Mesodermal cell (in vitro differentiated cells): ENCODE measurements around the gene IFT22. TPM values are rescaled to one million over a fixed set of nuclear protein-coding genes. Genes with fewer than 3 reads are reported as not detected.
A peak's percentile ranks its signal among the peaks of the same experiment; 100 is the strongest.

ENCODE experiments used
- H3K27ac ChIP-seq: 2 replicates; pipeline ENCODE4 v1.7.0; 2013; ENCODE audit warnings: mild to moderate bottlenecking, low read depth, low read length, moderate library complexity; ENCODE audit not compliant: severe bottlenecking
- H3K36me3 ChIP-seq: 2 replicates; pipeline ENCODE4 v1.7.1; 2013; ENCODE audit warnings: mild to moderate bottlenecking, low read length, moderate library complexity; ENCODE audit not compliant: control insufficient read depth, insufficient read depth
- H3K4me1 ChIP-seq: one replicate; pipeline ENCODE4 v1.7.1; 2013; ENCODE audit warnings: mild to moderate bottlenecking, low read length; ENCODE audit not compliant: insufficient read depth, control insufficient read depth, poor library complexity, severe bottlenecking
- H3K4me3 ChIP-seq: 2 replicates; pipeline ENCODE4 v1.7.0; 2013; ENCODE audit warnings: low read length, control low read depth, mild to moderate bottlenecking; ENCODE audit not compliant: insufficient read depth, poor library complexity, severe bottlenecking; ENCODE audit errors: extremely low read depth
- H3K9me3 ChIP-seq: 2 replicates; pipeline ENCODE4 v1.7.1; 2013; ENCODE audit warnings: mild to moderate bottlenecking, low read length, moderate library complexity; ENCODE audit not compliant: control insufficient read depth
- WGBS, 2 experiments: methylation state at CpG; one replicate each; pipeline ENCODE4 v1.1.5; 2013; ENCODE audit warnings: missing lambda C conversion rate in 2 of 2; ENCODE audit not compliant: insufficient coverage in 2 of 2; 5-methylcytosine and 5-hydroxymethylcytosine counted together
- polyA plus RNA-seq, 2 experiments: library from polyadenylated mRNA; stranded (reverse); fragments of 50-300 nt; gene quantifications; one replicate each; pipeline ENCODE4 v1.2.3, GENCODE V29; 2013

IFT22 gene
- polyA plus RNA-seq (2013, experiment 1 of 2): 37.1 TPM
- polyA plus RNA-seq (2013, experiment 2 of 2): 33.5 TPM

DNA sequence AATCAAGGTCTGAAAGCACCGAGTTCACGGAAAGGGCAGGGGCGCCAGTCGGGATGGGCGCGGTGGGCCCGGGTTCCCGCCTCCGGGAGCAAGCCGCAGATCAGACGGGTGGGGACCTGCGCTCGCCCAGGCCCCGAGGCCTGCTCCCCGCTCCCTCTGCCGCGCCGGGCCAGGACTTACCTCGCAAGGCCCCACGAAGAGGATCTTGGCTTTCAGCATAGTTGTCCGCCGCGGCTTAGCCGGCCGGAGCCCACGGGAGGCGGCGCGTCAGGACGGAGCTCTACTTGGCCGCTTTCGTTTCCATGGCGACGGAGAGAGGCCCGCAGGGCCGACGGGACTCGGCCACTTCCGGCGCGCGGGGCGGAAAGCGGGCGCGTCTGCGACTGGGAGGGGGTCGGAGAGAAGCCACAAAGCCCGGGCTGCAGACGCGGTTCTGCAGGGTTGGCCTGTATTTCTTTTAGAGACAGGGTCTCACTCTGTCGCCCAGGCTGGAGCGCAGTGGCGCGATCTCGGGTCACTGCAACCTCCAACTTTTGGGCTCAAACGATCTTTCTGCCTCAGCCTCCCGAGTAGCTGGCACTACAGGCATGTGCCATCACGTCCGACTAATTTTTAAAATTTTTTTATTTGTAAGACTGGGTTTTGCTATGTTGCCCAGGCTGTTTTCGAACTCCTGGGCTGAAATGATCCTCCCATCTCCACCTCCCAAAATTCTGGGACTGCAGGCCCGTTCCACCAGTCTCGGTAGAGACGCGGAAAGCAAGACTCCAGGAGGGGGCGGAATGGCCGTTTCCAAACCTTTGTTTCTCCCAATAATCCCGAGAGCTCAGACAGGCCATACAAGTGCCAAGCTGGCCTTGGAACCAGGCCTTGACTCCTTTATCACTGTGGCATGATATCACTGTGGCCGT, at the start of gene IFT22:
TSS of gene IFT22 (minus strand) at position 322 of the 911 bp plus-strand sequence. CDS start at position 219, 103 bp downstream.
- H3K36me3 ChIP-seq: peaks cover 21% of the 10 kb centered on the region
- H3K27ac ChIP-seq: peak within 1 kb of the TSS; percentile 88
- peak within 1 kb of the TSS; percentile 76 for H3K4me3 ChIP-seq
- no peaks in the 10 kb centered on the region for H3K9me3 ChIP-seq
- H3K4me1 ChIP-seq: no peaks in the 10 kb centered on the region
- WGBS, 2 experiments: 2% methylated on average over 52 to 64 of the region's 69 CpGs

GRCh38 chr7:101370836-101371235, 49.2 kb upstream of the IFT22 start:
- WGBS, 2 experiments: 93 to 100% methylated on average over 2 to 3 of the region's 5 CpGs
- no peak overlapping the region for H3K4me3 ChIP-seq
- H3K4me1 ChIP-seq: peaks cover 15% of the 10 kb centered on the region
- peaks cover 17% of the 10 kb centered on the region for H3K36me3 ChIP-seq
- H3K27ac ChIP-seq: no peak overlapping the region
- H3K9me3 ChIP-seq: no peaks in the 10 kb centered on the region

- WGBS, 2 experiments: 80 to 90% methylated on average over 2 of the region's 8 CpGs
- Histone ChIP-seq H3K9me3 (no peaks in the 10 kb centered on the region), H3K4me3 (no peak overlapping the region), H3K4me1 (peaks cover 5% of the 10 kb centered on the region), H3K27ac (no peak overlapping the region), H3K36me3 (peaks cover 14% of the 10 kb centered on the region)
Observed at GRCh38 chr7:101368422-101369165, 47.0 kb upstream of the IFT22 start.

DNA sequence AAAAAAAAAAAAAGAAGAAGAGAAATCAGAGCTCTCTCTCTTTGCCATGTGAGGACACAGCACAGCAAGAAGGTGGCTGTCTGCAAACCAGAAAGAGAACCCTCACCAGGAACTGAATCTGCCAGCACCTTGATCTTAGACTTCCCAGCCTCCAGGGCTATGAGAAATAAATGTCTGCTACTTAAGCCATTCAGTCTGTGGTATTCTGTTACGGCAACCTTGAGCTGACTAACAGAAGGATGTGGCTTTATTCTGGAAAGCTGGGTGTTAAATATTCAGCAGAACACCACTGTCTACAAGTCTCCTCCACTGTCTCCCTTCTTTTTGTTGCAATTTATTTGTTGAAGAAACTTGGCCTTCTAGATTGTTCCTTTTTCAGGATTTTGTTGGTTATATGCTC, 46.1 kb upstream of the IFT22 start:
- H3K4me1 ChIP-seq: no peaks in the 10 kb centered on the region
- no peak overlapping the region for H3K4me3 ChIP-seq
- H3K9me3 ChIP-seq: no peaks in the 10 kb centered on the region
- peaks cover 14% of the 10 kb centered on the region for H3K36me3 ChIP-seq
- H3K27ac ChIP-seq: no peak overlapping the region
- WGBS, 2 experiments: 86% methylated on average over 1 of the region's 1 CpG; no CpG with 5 or more reads in 1 of the 2 experiments

DNA sequence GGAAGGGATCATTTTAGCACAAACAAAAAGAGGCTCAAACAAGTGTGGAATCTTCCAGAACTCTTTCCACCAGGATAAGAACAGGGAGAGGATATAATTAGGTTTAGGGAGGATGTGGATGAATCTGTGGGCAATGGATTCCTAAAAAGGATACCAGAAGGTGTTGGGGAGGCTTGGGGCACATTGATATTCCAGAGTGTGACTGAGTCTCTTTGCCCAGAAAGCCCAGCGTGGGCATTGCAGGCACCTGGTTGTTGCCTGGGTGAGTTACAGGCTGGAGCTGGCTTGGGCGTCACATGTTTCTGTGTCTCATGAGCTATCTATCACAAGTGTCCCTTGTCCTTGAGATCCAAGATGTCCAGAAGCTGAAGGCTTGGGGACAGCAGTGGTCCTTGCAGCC, 44.3 kb upstream of the IFT22 start:
- H3K4me1 ChIP-seq: no peaks in the 10 kb centered on the region
- 86 to 93% methylated on average over 2 of the region's 2 CpGs for WGBS, 2 experiments
- peaks cover 12% of the 10 kb centered on the region for H3K36me3 ChIP-seq
- no peak overlapping the region for H3K27ac ChIP-seq
- no peaks in the 10 kb centered on the region for H3K9me3 ChIP-seq
- H3K4me3 ChIP-seq: no peak overlapping the region

- no peaks in the 10 kb centered on the region for H3K9me3 ChIP-seq
- H3K36me3 ChIP-seq: peaks cover 8% of the 10 kb centered on the region
- no peak overlapping the region for H3K27ac ChIP-seq
- peak overlapping the region; percentile 82 for H3K4me3 ChIP-seq
- H3K4me1 ChIP-seq: no peaks in the 10 kb centered on the region
- WGBS, 2 experiments: 0% methylated on average over 45 to 50 of the region's 52 CpGs
Observed at GRCh38 chr7:101363734-101364374, 42.2 kb upstream of the IFT22 start.

DNA sequence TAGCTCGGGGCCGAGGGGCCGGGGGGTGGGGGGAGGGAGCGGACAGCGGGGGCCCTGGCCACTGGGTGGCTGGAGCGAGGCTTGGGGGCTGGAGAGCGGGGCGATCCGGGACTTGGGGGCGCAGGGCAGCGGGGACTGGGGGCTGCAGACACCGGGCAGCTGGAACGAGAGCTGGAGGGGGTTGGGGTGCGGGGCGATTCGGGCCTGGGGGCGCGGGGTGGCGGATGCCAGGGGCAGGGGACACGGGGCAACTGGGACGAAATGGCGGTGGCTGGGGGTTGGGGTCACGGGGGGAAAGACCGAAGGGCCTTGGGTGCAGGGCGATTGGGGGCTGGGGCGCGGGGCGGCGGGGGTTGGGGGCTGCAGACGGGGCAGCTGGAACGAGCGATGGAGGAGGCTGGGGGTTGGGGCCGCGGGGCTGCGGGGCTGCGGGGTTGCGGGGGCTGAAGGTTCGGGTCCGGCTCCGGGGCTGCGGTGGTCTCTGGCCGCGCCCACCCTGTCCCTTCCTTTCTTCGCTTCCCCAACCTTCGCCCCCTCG, 41.7 kb upstream of the IFT22 start:
- peak overlapping the region; percentile 82 for H3K4me3 ChIP-seq
- peaks cover 8% of the 10 kb centered on the region for H3K36me3 ChIP-seq
- H3K4me1 ChIP-seq: no peaks in the 10 kb centered on the region
- WGBS, 2 experiments: 0 to 3% methylated on average over 6 to 17 of the region's 46 CpGs
- no peaks in the 10 kb centered on the region for H3K9me3 ChIP-seq
- H3K27ac ChIP-seq: no peak overlapping the region

DNA sequence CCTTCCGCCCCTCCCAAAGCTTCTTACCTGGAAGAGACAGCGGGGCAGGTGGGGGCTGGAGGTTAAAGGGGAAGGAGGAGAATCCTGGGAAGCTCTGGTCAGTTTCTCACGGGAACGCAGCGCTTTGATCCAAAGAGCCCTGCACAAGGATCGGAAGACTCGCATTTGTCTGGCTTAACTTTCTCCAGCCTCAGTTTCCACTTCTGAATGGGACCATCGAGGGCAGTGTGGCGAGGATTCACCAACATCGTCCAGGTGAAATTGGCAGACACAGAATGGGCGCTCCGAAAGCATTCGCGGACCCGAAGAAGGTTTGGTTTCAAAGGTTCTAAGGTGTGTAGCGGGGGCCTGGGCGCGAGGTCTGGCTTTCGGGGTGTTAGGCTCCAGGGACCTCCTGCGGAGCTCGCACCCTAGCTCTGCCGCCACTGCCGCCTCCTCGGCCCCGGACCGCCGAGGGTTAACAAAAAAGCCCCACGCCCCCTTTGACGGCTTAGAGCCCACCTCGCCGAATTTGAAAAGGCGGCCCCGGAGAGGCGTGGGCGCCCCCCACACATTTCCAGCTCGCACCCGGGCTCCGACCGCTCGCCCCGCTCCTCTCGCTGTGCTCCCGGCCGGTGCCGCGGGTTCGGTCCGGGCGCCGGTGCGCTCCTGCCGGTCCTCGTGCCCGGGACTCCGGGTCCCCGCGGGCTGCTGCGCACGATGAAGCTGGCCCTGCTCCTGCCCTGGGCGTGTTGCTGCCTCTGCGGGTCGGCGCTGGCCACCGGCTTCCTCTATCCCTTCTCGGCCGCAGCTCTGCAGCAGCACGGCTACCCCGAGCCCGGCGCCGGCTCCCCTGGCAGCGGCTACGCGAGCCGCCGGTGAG, 41.0 kb upstream of the IFT22 start, which contains the start of gene COL26A1:
TSS of gene COL26A1 (plus strand) at position 542 of the 862 bp plus-strand sequence. CDS start at position 700, 158 bp downstream.
- peaks cover under 1% of the 10 kb centered on the region for H3K36me3 ChIP-seq
- H3K4me3 ChIP-seq: peak within 1 kb of the TSS; percentile 82
- H3K4me1 ChIP-seq: no peaks in the 10 kb centered on the region
- H3K9me3 ChIP-seq: no peaks in the 10 kb centered on the region
- no peak within 1 kb of the TSS for H3K27ac ChIP-seq
- 3 to 4% methylated on average over 44 to 65 of the region's 76 CpGs for WGBS, 2 experiments

GRCh38 chr7:101357433-101357832, 35.8 kb upstream of the IFT22 start:
- H3K36me3 ChIP-seq: no peaks in the 10 kb centered on the region
- peaks cover under 1% of the 10 kb centered on the region for H3K4me1 ChIP-seq
- H3K4me3 ChIP-seq: no peak overlapping the region
- WGBS, 2 experiments: 78 to 98% methylated on average over 4 to 5 of the region's 7 CpGs
- no peaks in the 10 kb centered on the region for H3K9me3 ChIP-seq
- H3K27ac ChIP-seq: no peak overlapping the region
